Measurements from ENCODE around the gene CYGB.
A peak's percentile ranks its signal among the peaks of the same experiment; 100 is the strongest.
"Not testable (repeated sequence)": the region's sequence is repeated elsewhere in the genome, so short reads cannot be mapped to it uniquely, and the experiment has no call there.

The CYGB gene

DNA sequence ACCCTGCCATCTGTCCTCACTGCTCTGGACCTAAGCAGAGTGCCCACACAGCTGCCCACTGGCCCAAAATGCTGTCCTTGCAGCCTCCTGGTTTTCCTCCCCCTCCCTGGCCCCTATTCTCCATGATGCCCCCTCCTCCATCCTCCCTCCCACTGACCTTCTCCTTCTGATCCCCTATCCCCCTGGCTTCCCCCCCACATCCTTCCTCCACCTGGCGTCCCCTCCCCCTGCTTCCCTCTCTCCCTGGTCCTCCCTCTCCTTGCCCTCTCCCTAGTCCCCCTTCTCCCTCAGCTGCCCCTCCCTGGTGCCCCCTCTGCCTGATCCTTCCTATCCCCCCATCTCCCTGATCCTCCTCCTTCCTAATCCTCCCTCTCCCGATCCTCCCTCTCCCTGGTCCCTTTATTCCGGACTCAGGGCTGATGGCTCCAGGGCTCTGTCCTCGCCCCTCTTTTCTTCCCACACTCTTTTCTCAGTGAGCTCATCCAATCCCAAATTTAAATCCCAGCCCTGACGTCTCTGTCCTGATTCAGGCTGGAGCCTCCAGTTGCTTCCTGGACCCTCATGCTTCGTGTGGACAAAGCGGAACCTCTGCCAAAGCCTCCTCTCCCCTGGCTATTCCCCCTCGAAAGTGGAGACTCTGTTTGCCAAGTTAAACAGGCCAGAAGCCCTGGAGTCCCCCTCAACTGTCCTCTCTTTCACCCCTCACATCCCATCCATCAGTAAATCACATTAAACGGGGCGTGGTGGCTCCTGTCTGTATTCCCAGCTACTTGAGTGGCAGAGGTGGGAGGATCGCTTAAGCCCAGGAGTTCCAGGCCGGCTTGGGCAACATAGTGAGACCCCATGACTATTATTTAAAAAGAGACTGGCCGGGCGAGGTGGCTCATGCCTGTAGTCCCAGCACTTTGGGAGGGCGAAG is 18.2 kb downstream of the CYGB start:
- no peak overlapping the region for H3K9ac ChIP-seq (ENCODE audit: low read depth, low read length)
- DNase-seq, result no peak
- no peak overlapping the region for H3K4me2 ChIP-seq (ENCODE audit: insufficient read depth, low read length)
- no peak overlapping the region for H2AFZ ChIP-seq (ENCODE audit: low read depth, low read length)
- no peak overlapping the region for H3K27ac ChIP-seq (ENCODE audit: low read length)
- no peaks in the 10 kb centered on the region for H3K79me2 ChIP-seq (ENCODE audit: insufficient read depth, low read length)
- H3K27me3 ChIP-seq (ENCODE audit: insufficient read depth, low read length, poor library complexity), result no peaks in the 10 kb centered on the region
- no peaks in the 10 kb centered on the region for H3K36me3 ChIP-seq (ENCODE audit: insufficient read depth, low read length)
- H4K20me1 ChIP-seq (ENCODE audit: insufficient read depth, low read length), result no peaks in the 10 kb centered on the region
- H3K9me3 ChIP-seq (ENCODE audit: insufficient read depth, low read length, severe bottlenecking), result no peaks in the 10 kb centered on the region
- TF ChIP-seq EZH2 (IDR thresholded peaks at IDR 0.05; ENCODE audit: borderline replicate concordance, low read depth, low read length, severe bottlenecking), result no peak
- TF ChIP-seq, protein P1, sequence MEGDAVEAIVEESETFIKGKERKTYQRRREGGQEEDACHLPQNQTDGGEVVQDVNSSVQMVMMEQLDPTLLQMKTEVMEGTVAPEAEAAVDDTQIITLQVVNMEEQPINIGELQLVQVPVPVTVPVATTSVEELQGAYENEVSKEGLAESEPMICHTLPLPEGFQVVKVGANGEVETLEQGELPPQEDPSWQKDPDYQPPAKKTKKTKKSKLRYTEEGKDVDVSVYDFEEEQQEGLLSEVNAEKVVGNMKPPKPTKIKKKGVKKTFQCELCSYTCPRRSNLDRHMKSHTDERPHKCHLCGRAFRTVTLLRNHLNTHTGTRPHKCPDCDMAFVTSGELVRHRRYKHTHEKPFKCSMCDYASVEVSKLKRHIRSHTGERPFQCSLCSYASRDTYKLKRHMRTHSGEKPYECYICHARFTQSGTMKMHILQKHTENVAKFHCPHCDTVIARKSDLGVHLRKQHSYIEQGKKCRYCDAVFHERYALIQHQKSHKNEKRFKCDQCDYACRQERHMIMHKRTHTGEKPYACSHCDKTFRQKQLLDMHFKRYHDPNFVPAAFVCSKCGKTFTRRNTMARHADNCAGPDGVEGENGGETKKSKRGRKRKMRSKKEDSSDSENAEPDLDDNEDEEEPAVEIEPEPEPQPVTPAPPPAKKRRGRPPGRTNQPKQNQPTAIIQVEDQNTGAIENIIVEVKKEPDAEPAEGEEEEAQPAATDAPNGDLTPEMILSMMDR (IDR thresholded peaks at IDR 0.05; ENCODE audit: borderline replicate concordance, extremely low read depth, low read length, poor library complexity, severe bottlenecking), result no peak
- H3K4me1 ChIP-seq (ENCODE audit: insufficient read depth, low read length), result peaks cover 15% of the 10 kb centered on the region
- H3K4me3 ChIP-seq (ENCODE audit: low read depth in 1 of 2, low read length in 2 of 2), result no peak overlapping the region
- no peak for ATAC-seq (ENCODE audit: insufficient read depth, low read depth)

DNA sequence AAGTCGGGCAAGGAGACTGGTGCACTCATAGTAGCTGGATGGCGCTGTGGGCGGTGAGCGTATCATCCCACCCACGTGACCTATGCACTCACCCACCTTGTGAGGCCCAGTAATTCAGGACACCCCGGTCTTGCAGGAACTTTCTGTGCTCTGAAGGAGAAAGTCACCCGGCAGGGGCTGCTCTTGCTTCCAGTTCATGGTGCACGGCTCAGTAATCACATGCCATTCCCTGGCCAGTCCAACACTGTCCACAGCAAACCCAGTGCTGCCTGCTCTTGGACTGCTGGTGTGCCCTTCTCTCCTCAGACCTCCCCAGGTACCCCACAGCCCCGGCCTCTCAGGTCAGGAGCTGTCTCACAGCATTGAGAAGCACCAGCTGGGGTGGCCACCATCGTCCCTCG is 19.9 kb downstream of the CYGB start:
- Histone ChIP-seq H3K36me3 (ENCODE audit: insufficient read depth, low read length) (no peaks in the 10 kb centered on the region), H3K9me3 (ENCODE audit: insufficient read depth, low read length, severe bottlenecking) (no peaks in the 10 kb centered on the region), H3K4me2 (ENCODE audit: insufficient read depth, low read length) (no peak overlapping the region), H3K4me3 (ENCODE audit: low read depth in 1 of 2, low read length in 2 of 2) (no peak overlapping the region), H3K27me3 (ENCODE audit: insufficient read depth, low read length, poor library complexity) (no peaks in the 10 kb centered on the region), H3K79me2 (ENCODE audit: insufficient read depth, low read length) (no peaks in the 10 kb centered on the region), H2AFZ (ENCODE audit: low read depth, low read length) (no peak overlapping the region), H4K20me1 (ENCODE audit: insufficient read depth, low read length) (no peaks in the 10 kb centered on the region), H3K4me1 (ENCODE audit: insufficient read depth, low read length) (peaks cover 7% of the 10 kb centered on the region), H3K27ac (ENCODE audit: low read length) (no peak overlapping the region), H3K9ac (ENCODE audit: low read depth, low read length) (no peak overlapping the region)
- DNase-seq (no peak), ATAC-seq (ENCODE audit: insufficient read depth, low read depth) (no peak)
- TF ChIP-seq EZH2 (IDR thresholded peaks at IDR 0.05; ENCODE audit: borderline replicate concordance, low read depth, low read length, severe bottlenecking), result no peak

DNA sequence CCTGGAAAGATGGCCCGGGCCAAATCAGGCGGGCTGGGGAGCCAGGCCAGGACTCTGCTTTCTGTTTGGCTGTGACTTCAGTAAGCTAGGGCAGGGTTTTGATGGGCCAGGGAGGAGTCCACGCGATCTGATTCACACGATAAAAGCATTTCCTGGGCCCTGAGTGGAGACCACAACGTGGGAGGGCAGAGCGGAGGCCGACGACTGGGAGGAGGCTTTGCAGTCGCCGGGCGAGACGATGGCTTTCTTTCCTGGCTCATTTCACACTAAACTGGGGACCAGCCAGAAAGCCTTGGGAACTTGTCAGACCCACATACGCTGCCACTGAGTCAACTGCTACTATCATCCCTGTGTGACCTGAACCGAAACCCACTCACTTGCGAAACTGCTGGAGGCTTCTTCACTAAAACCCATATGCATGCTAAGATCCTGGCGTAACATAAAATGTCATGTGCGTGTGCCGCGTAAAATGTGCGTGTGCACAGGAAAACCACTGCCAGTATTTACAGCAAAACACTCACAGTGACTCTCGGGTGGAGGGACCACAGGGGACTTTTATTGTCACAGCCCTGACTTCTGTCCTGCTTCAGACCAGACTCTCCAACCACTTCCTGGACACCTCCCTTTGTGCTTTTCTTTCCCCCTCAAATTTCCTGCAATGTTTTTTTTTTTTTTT is 22.1 kb downstream of the CYGB start:
- Histone ChIP-seq H4K20me1 (ENCODE audit: insufficient read depth, low read length) (no peaks in the 10 kb centered on the region), H3K9me3 (ENCODE audit: insufficient read depth, low read length, severe bottlenecking) (no peaks in the 10 kb centered on the region), H3K27ac (ENCODE audit: low read length) (no peak overlapping the region), H3K4me1 (ENCODE audit: insufficient read depth, low read length) (peaks cover 7% of the 10 kb centered on the region), H3K36me3 (ENCODE audit: insufficient read depth, low read length) (no peaks in the 10 kb centered on the region), H2AFZ (ENCODE audit: low read depth, low read length) (no peak overlapping the region), H3K79me2 (ENCODE audit: insufficient read depth, low read length) (no peaks in the 10 kb centered on the region), H3K9ac (ENCODE audit: low read depth, low read length) (no peak overlapping the region), H3K4me3 (ENCODE audit: low read depth in 1 of 2, low read length in 2 of 2) (no peak overlapping the region), H3K4me2 (ENCODE audit: insufficient read depth, low read length) (no peak overlapping the region), H3K27me3 (ENCODE audit: insufficient read depth, low read length, poor library complexity) (no peaks in the 10 kb centered on the region)
- TF ChIP-seq, protein P1 (IDR thresholded peaks at IDR 0.05; ENCODE audit: borderline replicate concordance, extremely low read depth, low read length, poor library complexity, severe bottlenecking), result no peak
- ATAC-seq (ENCODE audit: insufficient read depth, low read depth), result peak; percentile 64
- peak; percentile 21 for DNase-seq

DNA sequence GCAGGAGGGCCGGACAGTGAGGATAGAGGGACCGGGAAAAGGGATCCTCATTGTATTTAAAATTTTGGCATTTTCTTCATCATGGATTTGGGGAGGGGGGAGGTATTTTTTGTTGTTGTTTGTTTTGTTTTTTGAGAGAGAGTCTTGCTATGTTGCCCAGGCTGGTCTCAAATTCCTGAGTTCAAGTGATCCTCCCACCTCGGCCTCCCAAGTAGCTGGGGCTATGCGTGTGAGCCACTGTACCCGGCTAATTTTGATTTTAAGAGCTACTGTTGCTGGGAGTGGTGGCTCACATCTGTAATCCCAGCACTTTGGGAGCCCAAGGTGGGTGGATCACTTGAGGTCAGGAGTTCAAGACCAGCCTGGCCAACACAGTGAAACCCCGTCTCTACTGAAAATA is 23.2 kb downstream of the CYGB start:
- DNase-seq; H3K4me2 ChIP-seq (ENCODE audit: insufficient read depth, low read length); H3K4me1 ChIP-seq (ENCODE audit: insufficient read depth, low read length); ATAC-seq (ENCODE audit: insufficient read depth, low read depth); H3K9ac ChIP-seq (ENCODE audit: low read depth, low read length); H3K36me3 ChIP-seq (ENCODE audit: insufficient read depth, low read length); H3K4me3 ChIP-seq (ENCODE audit: low read depth in 1 of 2, low read length in 2 of 2); H3K9me3 ChIP-seq (ENCODE audit: insufficient read depth, low read length, severe bottlenecking); H2AFZ ChIP-seq (ENCODE audit: low read depth, low read length); H3K27ac ChIP-seq (ENCODE audit: low read length); H4K20me1 ChIP-seq (ENCODE audit: insufficient read depth, low read length); H3K79me2 ChIP-seq (ENCODE audit: insufficient read depth, low read length); H3K27me3 ChIP-seq (ENCODE audit: insufficient read depth, low read length, poor library complexity): not testable (repeated sequence)

All from DND-41 (cell line).